K562 (cell line): Measurements from ENCODE around the gene CLTRN. TPM values are rescaled to one million over a fixed set of nuclear protein-coding genes. Genes with fewer than 3 reads are reported as not detected.

Experiments
- ARID1B ChIP-seq: fragments of 450-650 bp; IDR thresholded peaks from 2 replicates; pipeline ENCODE4 v1.6.1; 2016; ENCODE audit warnings: antibody characterized with exemption, mild to moderate bottlenecking, inconsistent platforms
- CCAR2 ChIP-seq: fragments of 200-400 bp; formaldehyde crosslinking; IDR thresholded peaks from 2 replicates; pipeline ENCODE4 v1.6.1; 2017; ENCODE audit warnings: mild to moderate bottlenecking, low read depth, low read length
- CTBP1 ChIP-seq: fragments of 450-650 bp; IDR thresholded peaks from 2 replicates; pipeline ENCODE4 v1.6.1; 2016; ENCODE audit warnings: borderline replicate concordance
- EHMT2 ChIP-seq: fragments of 450-650 bp; IDR thresholded peaks from 2 replicates; pipeline ENCODE4 v1.6.1; 2018; ENCODE audit warnings: antibody characterized with exemption
- ERF ChIP-seq: fragments of 450-650 bp; formaldehyde crosslinking; IDR thresholded peaks from 2 replicates; pipeline ENCODE4 v1.4.0; 2020; ENCODE audit warnings: mild to moderate bottlenecking, mixed read lengths
- ESRRB ChIP-seq: fragments of 250-450 bp; sonication (Bioruptor Pico); IDR thresholded peaks from 2 replicates; pipeline ENCODE4 v1.5.0; 2020; ENCODE audit warnings: mild to moderate bottlenecking, moderate library complexity, borderline replicate concordance
- GABPB2 ChIP-seq: fragments of 250-450 bp; sonication (Bioruptor Pico); conservative IDR thresholded peaks from 2 replicates; pipeline ENCODE4 v1.5.1; 2021; ENCODE audit warnings: mild to moderate bottlenecking
- KLF6 ChIP-seq: fragments of 250-450 bp; sonication (Bioruptor Pico); IDR thresholded peaks from 2 replicates; pipeline ENCODE4 v1.4.0; 2020; ENCODE audit warnings: mild to moderate bottlenecking, moderate library complexity, borderline replicate concordance
- LCOR ChIP-seq: sonication (generic); formaldehyde crosslinking; IDR thresholded peaks from 2 replicates; pipeline ENCODE4 v1.8.0; 2022; ENCODE audit warnings: mild to moderate bottlenecking, missing genetic modification reagents
- MED1 ChIP-seq: sonication (generic); formaldehyde crosslinking; IDR thresholded peaks from 2 replicates; pipeline ENCODE4 v1.8.1; 2023; ENCODE audit warnings: missing genetic modification reagents, borderline replicate concordance
- MEIS2 ChIP-seq: fragments of 450-650 bp; IDR thresholded peaks from 2 replicates; pipeline ENCODE4 v1.6.1; 2014; ENCODE audit warnings: mild to moderate bottlenecking; ENCODE audit not compliant: partially characterized antibody
- NEUROD1 ChIP-seq: fragments of 150-350 bp; IDR thresholded peaks from 2 replicates; pipeline ENCODE4 v1.6.1; 2014; ENCODE audit warnings: borderline replicate concordance, low read length, low read depth; ENCODE audit not compliant: partially characterized antibody
- SRSF7 ChIP-seq: fragments of 200-400 bp; formaldehyde crosslinking; optimal IDR thresholded peaks from 2 replicates; pipeline ENCODE3; 2017; ENCODE audit warnings: mild to moderate bottlenecking, low read depth, low read length
- TBL1XR1 ChIP-seq, 2 experiments: IDR thresholded peaks; 2 replicates each; pipeline ENCODE4 v1.6.1; 2012; ENCODE audit warnings: improper control_type of control experiment in 2 of 2, low read length in 2 of 2, mild to moderate bottlenecking in 1 of 2
- ZNF507 ChIP-seq: conservative IDR thresholded peaks from 2 replicates; pipeline ENCODE4 v1.6.1; 2017; ENCODE audit warnings: missing genetic modification characterization, missing compliant biosample characterization
- ZNF644 ChIP-seq: fragments of 200-800 bp; sonication (Bioruptor generic); IDR thresholded peaks from 2 replicates; pipeline ENCODE4 v1.6.1; 2016; ENCODE audit warnings: low read depth, missing genetic modification characterization, missing compliant biosample characterization
- ZNF699 ChIP-seq: fragments of 250-450 bp; sonication (Bioruptor Pico); IDR thresholded peaks from 2 replicates; pipeline ENCODE4 v1.8.0; 2021; ENCODE audit warnings: mild to moderate bottlenecking, moderate library complexity; ENCODE audit not compliant: insufficient replicate concordance
- polyA plus RNA-seq, 8 experiments: library from polyadenylated mRNA; depleted of rRNA in 4 of 8; stranded (reverse) in 5 of 8; unstranded in 3 of 8; fragments of >200 nt; fragmentation: Nextera tagmentation in 2 of 8; fragmentation: Illumina TruSeq in 1 of 8; extraction: Ambion mirVana in 2 of 8; extraction: Trizol in 1 of 8; gene quantifications; 2 replicates each; pipeline versions ENCODE4 v1.2.1 to v1.2.3, GENCODE V29; 2011 to 2014; ENCODE audit warnings: inconsistent platforms in 1 of 8, missing spikeins in 1 of 8
- total RNA-seq, 7 experiments: library from RNA; depleted of rRNA in 6 of 7; stranded (reverse); fragments of >200 nt in 6 of 7; fragmentation: Illumina TruSeq in 2 of 7; extraction: Trizol in 2 of 7; gene quantifications; 2 replicates each; pipeline versions ENCODE4 v1.2.1 to v1.2.3, GENCODE V29; 2011 to 2021; ENCODE audit warnings: low replicate concordance in 1 of 7
- TF ChIP-seq, protein P1 (sequence below): fragments of 450-650 bp; formaldehyde crosslinking; IDR thresholded peaks from 2 replicates; pipeline ENCODE4 v1.4.0; 2022; ENCODE audit warnings: missing genetic modification characterization
- TF ChIP-seq, protein P2 (sequence below): sonication (generic); formaldehyde crosslinking; IDR thresholded peaks from 2 replicates; pipeline ENCODE4 v1.8.1; 2023; ENCODE audit warnings: mild to moderate bottlenecking, missing genetic modification reagents, moderate library complexity
- TF ChIP-seq, protein P3 (sequence below): sonication (generic); formaldehyde crosslinking; IDR thresholded peaks from 2 replicates; pipeline ENCODE4 v1.8.0; 2023; ENCODE audit warnings: missing genetic modification reagents, mild to moderate bottlenecking, borderline replicate concordance
- TF ChIP-seq, protein P4 (sequence below): fragments of 250-450 bp; sonication (Bioruptor Pico); IDR thresholded peaks from 2 replicates; pipeline ENCODE4 v1.5.0; 2021

CLTRN gene
- total and polyA plus RNA-seq, 9 of the 15 experiments (the other 6 are each of a cell fraction or from before 2014, with no cell fraction given) = 0.11 to 0.36 (median 0.18) TPM; not detected in 2

DNA sequence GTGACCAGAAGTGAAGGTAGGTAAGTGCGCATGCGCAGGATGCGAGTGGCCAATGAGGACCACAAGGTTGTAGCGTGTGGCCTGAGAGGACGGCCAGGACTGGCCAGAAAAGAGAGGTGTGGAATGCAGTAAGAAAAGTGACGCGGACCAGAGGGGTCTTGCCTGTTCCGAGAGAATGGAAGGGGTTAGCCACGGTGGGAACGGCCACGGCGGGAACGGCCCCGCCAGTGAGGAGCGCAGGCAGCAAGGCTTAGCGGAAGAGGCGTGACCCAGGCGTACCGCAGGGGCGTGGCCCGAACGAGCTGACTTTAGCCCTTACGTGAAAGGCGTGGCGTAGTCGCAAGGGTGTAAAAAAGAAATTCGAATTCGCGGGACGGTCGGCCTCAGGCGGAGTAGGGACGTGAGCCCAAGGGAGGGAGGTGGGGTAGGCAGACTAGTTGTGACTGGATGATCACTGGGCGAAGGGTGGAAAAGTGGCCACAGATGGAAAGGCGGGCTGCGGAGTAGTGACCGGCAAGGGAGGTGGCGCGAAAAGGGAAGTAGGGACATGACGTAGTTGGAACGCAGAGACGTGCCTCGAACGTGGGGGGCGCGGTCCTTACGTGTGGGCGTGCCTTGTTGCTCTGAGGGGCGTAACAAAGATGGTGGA lies 10.4 kb upstream of the CLTRN start (continued):
- TF ChIP-seq SRSF7 (no peak), EHMT2 (no peak), ZNF699 (CRISPR knock-in tag) (no peak), ESRRB (CRISPR knock-in tag) (no peak), MEIS2 (peak; percentile 85), TBL1XR1 (IDR thresholded peaks at IDR 0.05; ENCODE audit: low read length in 2 of 2) (no peak), ERF (CRISPR knock-in tag) (no peak), ZNF507 (tag) (no peak), CTBP1 (peak; percentile 52; the same call in 1 of the 2 replicates), CCAR2 (no peak), NEUROD1 (no peak), LCOR (CRISPR knock-in tag) (peak; percentile 25; the same call in 1 of the 2 replicates), MED1 (CRISPR knock-in tag) (no peak), ZNF644 (tag) (no peak), ARID1B (peak; percentile 49), KLF6 (0 out of 2 replicates have a peak, but pooled peaks have one; percentile 11), GABPB2 (CRISPR knock-in tag) (no peak)
- TF ChIP-seq, protein P1, sequence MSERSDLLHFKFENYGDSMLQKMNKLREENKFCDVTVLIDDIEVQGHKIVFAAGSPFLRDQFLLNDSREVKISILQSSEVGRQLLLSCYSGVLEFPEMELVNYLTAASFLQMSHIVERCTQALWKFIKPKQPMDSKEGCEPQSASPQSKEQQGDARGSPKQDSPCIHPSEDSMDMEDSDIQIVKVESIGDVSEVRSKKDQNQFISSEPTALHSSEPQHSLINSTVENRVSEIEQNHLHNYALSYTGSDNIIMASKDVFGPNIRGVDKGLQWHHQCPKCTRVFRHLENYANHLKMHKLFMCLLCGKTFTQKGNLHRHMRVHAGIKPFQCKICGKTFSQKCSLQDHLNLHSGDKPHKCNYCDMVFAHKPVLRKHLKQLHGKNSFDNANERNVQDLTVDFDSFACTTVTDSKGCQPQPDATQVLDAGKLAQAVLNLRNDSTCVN = peak; percentile 49; the same call in 1 of the 2 replicates
- TF ChIP-seq, protein P2, sequence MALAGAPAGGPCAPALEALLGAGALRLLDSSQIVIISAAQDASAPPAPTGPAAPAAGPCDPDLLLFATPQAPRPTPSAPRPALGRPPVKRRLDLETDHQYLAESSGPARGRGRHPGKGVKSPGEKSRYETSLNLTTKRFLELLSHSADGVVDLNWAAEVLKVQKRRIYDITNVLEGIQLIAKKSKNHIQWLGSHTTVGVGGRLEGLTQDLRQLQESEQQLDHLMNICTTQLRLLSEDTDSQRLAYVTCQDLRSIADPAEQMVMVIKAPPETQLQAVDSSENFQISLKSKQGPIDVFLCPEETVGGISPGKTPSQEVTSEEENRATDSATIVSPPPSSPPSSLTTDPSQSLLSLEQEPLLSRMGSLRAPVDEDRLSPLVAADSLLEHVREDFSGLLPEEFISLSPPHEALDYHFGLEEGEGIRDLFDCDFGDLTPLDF (CRISPR knock-in tag) = no peak
- TF ChIP-seq, protein P3, sequence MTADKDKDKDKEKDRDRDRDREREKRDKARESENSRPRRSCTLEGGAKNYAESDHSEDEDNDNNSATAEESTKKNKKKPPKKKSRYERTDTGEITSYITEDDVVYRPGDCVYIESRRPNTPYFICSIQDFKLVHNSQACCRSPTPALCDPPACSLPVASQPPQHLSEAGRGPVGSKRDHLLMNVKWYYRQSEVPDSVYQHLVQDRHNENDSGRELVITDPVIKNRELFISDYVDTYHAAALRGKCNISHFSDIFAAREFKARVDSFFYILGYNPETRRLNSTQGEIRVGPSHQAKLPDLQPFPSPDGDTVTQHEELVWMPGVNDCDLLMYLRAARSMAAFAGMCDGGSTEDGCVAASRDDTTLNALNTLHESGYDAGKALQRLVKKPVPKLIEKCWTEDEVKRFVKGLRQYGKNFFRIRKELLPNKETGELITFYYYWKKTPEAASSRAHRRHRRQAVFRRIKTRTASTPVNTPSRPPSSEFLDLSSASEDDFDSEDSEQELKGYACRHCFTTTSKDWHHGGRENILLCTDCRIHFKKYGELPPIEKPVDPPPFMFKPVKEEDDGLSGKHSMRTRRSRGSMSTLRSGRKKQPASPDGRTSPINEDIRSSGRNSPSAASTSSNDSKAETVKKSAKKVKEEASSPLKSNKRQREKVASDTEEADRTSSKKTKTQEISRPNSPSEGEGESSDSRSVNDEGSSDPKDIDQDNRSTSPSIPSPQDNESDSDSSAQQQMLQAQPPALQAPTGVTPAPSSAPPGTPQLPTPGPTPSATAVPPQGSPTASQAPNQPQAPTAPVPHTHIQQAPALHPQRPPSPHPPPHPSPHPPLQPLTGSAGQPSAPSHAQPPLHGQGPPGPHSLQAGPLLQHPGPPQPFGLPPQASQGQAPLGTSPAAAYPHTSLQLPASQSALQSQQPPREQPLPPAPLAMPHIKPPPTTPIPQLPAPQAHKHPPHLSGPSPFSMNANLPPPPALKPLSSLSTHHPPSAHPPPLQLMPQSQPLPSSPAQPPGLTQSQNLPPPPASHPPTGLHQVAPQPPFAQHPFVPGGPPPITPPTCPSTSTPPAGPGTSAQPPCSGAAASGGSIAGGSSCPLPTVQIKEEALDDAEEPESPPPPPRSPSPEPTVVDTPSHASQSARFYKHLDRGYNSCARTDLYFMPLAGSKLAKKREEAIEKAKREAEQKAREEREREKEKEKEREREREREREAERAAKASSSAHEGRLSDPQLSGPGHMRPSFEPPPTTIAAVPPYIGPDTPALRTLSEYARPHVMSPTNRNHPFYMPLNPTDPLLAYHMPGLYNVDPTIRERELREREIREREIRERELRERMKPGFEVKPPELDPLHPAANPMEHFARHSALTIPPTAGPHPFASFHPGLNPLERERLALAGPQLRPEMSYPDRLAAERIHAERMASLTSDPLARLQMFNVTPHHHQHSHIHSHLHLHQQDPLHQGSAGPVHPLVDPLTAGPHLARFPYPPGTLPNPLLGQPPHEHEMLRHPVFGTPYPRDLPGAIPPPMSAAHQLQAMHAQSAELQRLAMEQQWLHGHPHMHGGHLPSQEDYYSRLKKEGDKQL = no peak
- TF ChIP-seq, protein P4, sequence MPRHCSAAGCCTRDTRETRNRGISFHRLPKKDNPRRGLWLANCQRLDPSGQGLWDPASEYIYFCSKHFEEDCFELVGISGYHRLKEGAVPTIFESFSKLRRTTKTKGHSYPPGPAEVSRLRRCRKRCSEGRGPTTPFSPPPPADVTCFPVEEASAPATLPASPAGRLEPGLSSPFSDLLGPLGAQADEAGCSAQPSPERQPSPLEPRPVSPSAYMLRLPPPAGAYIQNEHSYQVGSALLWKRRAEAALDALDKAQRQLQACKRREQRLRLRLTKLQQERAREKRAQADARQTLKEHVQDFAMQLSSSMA (CRISPR knock-in tag) = no peak
